HCT116 (cell line): Measurements from ENCODE around the gene RPUSD2. TPM values are rescaled to one million over a fixed set of nuclear protein-coding genes. Genes with fewer than 3 reads are reported as not detected.

Experiments used
- ATAC-seq: fragments of 200-7000 bp; cut with Tn5 transposase; 2 replicates; pipeline ENCODE4 v1.9.1; 2020; ENCODE audit warnings: mild to moderate bottlenecking, moderate library complexity
- BruUV-seq: library from RNA; stranded (reverse); fragments of 400-500 nt; replicated peaks from 2 replicates; lab custom pipeline; 2021; lab: Mats Ljungman, UMichigan
- CTCF ChIA-PET: fragments of 300-600 bp; sonication (Branson Sonifier 250); formaldehyde crosslinking; loops from one replicate; lab custom pipeline; 2021; ENCODE audit warnings: antibody characterized with exemption; lab: Charles Lee
- POLR2A ChIA-PET: fragments of 300-600, 350-600 bp; sonication (Branson Sonifier 250); formaldehyde crosslinking; loops from one replicate; lab custom pipeline; 2021; ENCODE audit warnings: antibody characterized with exemption; lab: Charles Lee
- RAD21 ChIA-PET, 2 experiments: fragments of 300-600 bp; sonication (Branson Sonifier 250); formaldehyde crosslinking; loops; one replicate each; lab custom pipeline; 2023; ENCODE audit warnings: low total read pairs in 2 of 2; ENCODE audit not compliant: uncharacterized antibody in 2 of 2, unreplicated experiment in 2 of 2, low non-redundant PET in 1 of 2; lab: Charles Lee
- DNase-seq: peaks from one replicate; pipeline ENCODE4 v3.0.0-alpha.2; 2010; ENCODE audit warnings: low read depth, low spot score
- H2AFZ ChIP-seq: fragments of 200-600 bp; shearing (Covaris generic), sonication (generic); 2 replicates; pipeline ENCODE4 v1.6.1; 2017; ENCODE audit warnings: low read depth, mixed run types, mixed read lengths, antibody characterized with exemption, low read length; ENCODE audit not compliant: poor library complexity, severe bottlenecking
- H3K27ac ChIP-seq: 2 replicates; pipeline ENCODE4 v1.5.1; 2012; ENCODE audit warnings: low read depth, low read length
- H3K27me3 ChIP-seq: fragments of 200-600 bp; sonication (generic); 2 replicates; pipeline ENCODE4 v1.6.1; 2016; ENCODE audit warnings: mixed run types, low read length, mixed read lengths; ENCODE audit not compliant: insufficient read depth
- H3K36me3 ChIP-seq, 2 experiments: fragments of 200-500 bp in 1 of 2; fragments of 200-600 bp in 1 of 2; sonication (Bioruptor generic) in 1 of 2; sonication (generic) in 1 of 2; 2 replicates each; pipeline versions ENCODE4 v1.5.1 to v1.6.1; 2014 to 2016; ENCODE audit warnings: low read length in 2 of 2, inconsistent platforms in 1 of 2, mixed read lengths in 1 of 2, mixed run types in 1 of 2; ENCODE audit not compliant: insufficient read depth in 2 of 2, control insufficient read depth in 1 of 2
- H3K4me1 ChIP-seq, 2 experiments: fragments of 200-600 bp in 1 of 2; sonication (generic) in 1 of 2; 2 replicates each; pipeline versions ENCODE4 v1.5.1 to v1.6.1; 2012 to 2017; ENCODE audit warnings: low read length in 2 of 2, inconsistent platforms in 1 of 2, mild to moderate bottlenecking in 1 of 2, mixed read lengths in 1 of 2, mixed run types in 1 of 2, moderate library complexity in 1 of 2; ENCODE audit not compliant: insufficient read depth in 2 of 2, control insufficient read depth in 1 of 2
- H3K4me2 ChIP-seq: fragments of 200-600 bp; sonication (generic); 2 replicates; pipeline ENCODE4 v1.6.1; 2017; ENCODE audit warnings: mixed run types, low read length, mixed read lengths
- H3K4me3 ChIP-seq, 2 experiments: fragments of 200-600 bp in 1 of 2; sonication (generic) in 1 of 2; replicated peaks in 1 of 2; 2 replicates each; pipeline ENCODE4 v1.5.1; 2011 to 2016; ENCODE audit warnings: low read length in 2 of 2, control low read depth in 1 of 2, low read depth in 1 of 2, mild to moderate bottlenecking in 1 of 2, mixed read lengths in 1 of 2, mixed run types in 1 of 2
- H3K79me2 ChIP-seq: fragments of 200-600 bp; sonication (generic); 2 replicates; pipeline ENCODE4 v1.6.1; 2017; ENCODE audit warnings: mild to moderate bottlenecking, mixed run types, low read length, moderate library complexity, mixed read lengths; ENCODE audit not compliant: insufficient read depth
- H3K9ac ChIP-seq: fragments of 200-600 bp; sonication (generic); 2 replicates; pipeline ENCODE4 v1.6.1; 2016; ENCODE audit warnings: low read length, mixed read lengths
- H3K9me2 ChIP-seq: fragments of 200-600 bp; sonication (generic), shearing (Covaris generic); 2 replicates; pipeline ENCODE4 v1.6.1; 2017; ENCODE audit warnings: mixed run types, mild to moderate bottlenecking, moderate library complexity; ENCODE audit not compliant: insufficient read depth
- H3K9me3 ChIP-seq, 2 experiments: fragments of 200-500 bp in 1 of 2; fragments of 200-600 bp in 1 of 2; sonication (Bioruptor generic) in 1 of 2; sonication (generic) in 1 of 2; 2 replicates each; pipeline ENCODE4 v1.6.1; 2014 to 2017; ENCODE audit warnings: low read length in 2 of 2, mixed read lengths in 2 of 2, inconsistent platforms in 1 of 2, low read depth in 1 of 2, mild to moderate bottlenecking in 1 of 2, mixed run types in 1 of 2, moderate library complexity in 1 of 2; ENCODE audit not compliant: control insufficient read depth in 1 of 2, insufficient read depth in 1 of 2
- H4K20me1 ChIP-seq: fragments of 200-600 bp; sonication (generic), shearing (Covaris generic); 2 replicates; pipeline ENCODE4 v1.6.1; 2017; ENCODE audit warnings: mixed run types, mild to moderate bottlenecking, moderate library complexity; ENCODE audit not compliant: insufficient read depth
- EGR1 ChIP-seq: IDR thresholded peaks from 2 replicates; pipeline ENCODE4 v1.6.1; 2012; ENCODE audit warnings: low read depth
- EZH2 ChIP-seq: fragments of 200-600 bp; sonication (generic); IDR thresholded peaks from 2 replicates; pipeline ENCODE4 v1.6.1; 2017; ENCODE audit warnings: antibody characterized with exemption, mixed run types
- EZH2phosphoT487 ChIP-seq: fragments of 200-600 bp; IDR thresholded peaks from 2 replicates; pipeline ENCODE4 v1.6.1; 2018; ENCODE audit warnings: antibody characterized with exemption, borderline replicate concordance
- FOSL1 ChIP-seq: IDR thresholded peaks from 2 replicates; pipeline ENCODE4 v1.6.1; 2012; ENCODE audit warnings: low read depth
- JUND ChIP-seq: IDR thresholded peaks from 2 replicates; pipeline ENCODE4 v1.6.1; 2012
- MAX ChIP-seq: IDR thresholded peaks from 2 replicates; pipeline ENCODE4 v1.6.1; 2012
- POLR2A ChIP-seq: IDR thresholded peaks from 2 replicates; pipeline ENCODE4 v1.7.0; 2011; ENCODE audit warnings: borderline replicate concordance; ENCODE audit not compliant: insufficient read depth, insufficient read length; ENCODE audit errors: extremely low read depth
- RAD21 ChIP-seq: IDR thresholded peaks from 2 replicates; pipeline ENCODE4 v1.6.1; 2012; ENCODE audit warnings: low read depth, mild to moderate bottlenecking
- SIN3A ChIP-seq: IDR thresholded peaks from 2 replicates; pipeline ENCODE4 v1.6.1; 2012; ENCODE audit warnings: low read depth
- SP1 ChIP-seq: IDR thresholded peaks from 2 replicates; pipeline ENCODE4 v1.6.1; 2012; ENCODE audit warnings: low read depth
- YY1 ChIP-seq: IDR thresholded peaks from 2 replicates; pipeline ENCODE4 v1.6.1; 2011; ENCODE audit warnings: low read length, low read depth, moderate library complexity, mild to moderate bottlenecking; ENCODE audit not compliant: insufficient replicate concordance; ENCODE audit errors: extremely low read depth
- ZFX ChIP-seq: fragments of 450-650 bp; IDR thresholded peaks from 2 replicates; pipeline ENCODE4 v1.6.1; 2017
- intact Hi-C: fragments of 100-400 bp; cut with micrococcal nuclease; formaldehyde crosslinking; loops from 2 replicates; pipeline ENCODE4 v1.10.0; 2022
- total RNA-seq: library from RNA; stranded (reverse); gene quantifications from one replicate; pipeline ENCODE4 v1.2.1, GENCODE V29; 2021; ENCODE audit not compliant: unreplicated experiment
- TF ChIP-seq, protein P1 (sequence below), 3 experiments: fragments of 200-600 bp in 1 of 3; sonication (generic) in 1 of 3; IDR thresholded peaks in 2 of 3; conservative IDR thresholded peaks in 1 of 3; 2 replicates each; pipeline ENCODE4 v1.5.1; 2012 to 2017; ENCODE audit warnings: low read depth in 2 of 3, low read length in 2 of 3, antibody characterized with exemption in 1 of 3, borderline replicate concordance in 1 of 3, control low read depth in 1 of 3, mild to moderate bottlenecking in 1 of 3, mixed read lengths in 1 of 3, mixed run types in 1 of 3, moderate library complexity in 1 of 3; ENCODE audit not compliant: insufficient read depth in 1 of 3
- TF ChIP-seq, protein P2 (sequence below): IDR thresholded peaks from 2 replicates; pipeline ENCODE4 v1.6.1; 2011; ENCODE audit warnings: mild to moderate bottlenecking, low read length, moderate library complexity; ENCODE audit not compliant: insufficient replicate concordance; ENCODE audit errors: extremely low read depth

RPUSD2 gene
- total RNA-seq, 1 experiment from 2014 or later: 22.5 TPM

GRCh38 chr15:40545457-40545856 lies 23.6 kb upstream of the RPUSD2 start:
- peak; percentile 63 for ATAC-seq
- CTCF ChIA-PET: interaction anchor here (1.1 kb wide), 1 partner anchor 22 kb away, joined by 3 read pairs; no protein-coding TSS in a partner anchor
- BruUV-seq: no TSS peak
- H3K79me2 ChIP-seq: no peaks in the 10 kb centered on the region
- RAD21 ChIA-PET: no interaction called here
- no peak for DNase-seq
- no peaks in the 10 kb centered on the region for H3K9me3 ChIP-seq
- H3K4me1 ChIP-seq: no peaks in the 10 kb centered on the region
- no peak overlapping the region for H3K9ac ChIP-seq
- H3K9me2 ChIP-seq: no peaks in the 10 kb centered on the region
- no peaks in the 10 kb centered on the region; a peak in 1 of 4 replicates for H3K36me3 ChIP-seq
- intact Hi-C loops: no loop called here
- POLR2A ChIA-PET: no interaction called here
- H3K27me3 ChIP-seq: no peaks in the 10 kb centered on the region
- no peak overlapping the region for H3K4me2 ChIP-seq
- H4K20me1 ChIP-seq: no peaks in the 10 kb centered on the region
- H2AFZ ChIP-seq: no peak overlapping the region
- no peak overlapping the region for H3K4me3 ChIP-seq
- no peak for TF ChIP-seq POLR2A
- TF ChIP-seq, protein P1, sequence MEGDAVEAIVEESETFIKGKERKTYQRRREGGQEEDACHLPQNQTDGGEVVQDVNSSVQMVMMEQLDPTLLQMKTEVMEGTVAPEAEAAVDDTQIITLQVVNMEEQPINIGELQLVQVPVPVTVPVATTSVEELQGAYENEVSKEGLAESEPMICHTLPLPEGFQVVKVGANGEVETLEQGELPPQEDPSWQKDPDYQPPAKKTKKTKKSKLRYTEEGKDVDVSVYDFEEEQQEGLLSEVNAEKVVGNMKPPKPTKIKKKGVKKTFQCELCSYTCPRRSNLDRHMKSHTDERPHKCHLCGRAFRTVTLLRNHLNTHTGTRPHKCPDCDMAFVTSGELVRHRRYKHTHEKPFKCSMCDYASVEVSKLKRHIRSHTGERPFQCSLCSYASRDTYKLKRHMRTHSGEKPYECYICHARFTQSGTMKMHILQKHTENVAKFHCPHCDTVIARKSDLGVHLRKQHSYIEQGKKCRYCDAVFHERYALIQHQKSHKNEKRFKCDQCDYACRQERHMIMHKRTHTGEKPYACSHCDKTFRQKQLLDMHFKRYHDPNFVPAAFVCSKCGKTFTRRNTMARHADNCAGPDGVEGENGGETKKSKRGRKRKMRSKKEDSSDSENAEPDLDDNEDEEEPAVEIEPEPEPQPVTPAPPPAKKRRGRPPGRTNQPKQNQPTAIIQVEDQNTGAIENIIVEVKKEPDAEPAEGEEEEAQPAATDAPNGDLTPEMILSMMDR (IDR thresholded peaks at IDR 0.05 in 2 of 3, conservative IDR thresholded peaks at IDR 0.05 in 1 of 3; ENCODE audit: borderline replicate concordance in 1 of 3, insufficient read depth in 1 of 3, low read depth in 2 of 3, low read length in 2 of 3): peak in 2 of 3 experiments; percentile 27 to 31; a peak in 2 of 6 replicates
- H3K27ac ChIP-seq: no peak overlapping the region

- no peak for ATAC-seq
- H3K4me2 ChIP-seq: no peak overlapping the region
- CTCF ChIA-PET: no interaction called here
- no peaks in the 10 kb centered on the region for H3K4me1 ChIP-seq
- H3K9ac ChIP-seq: no peak overlapping the region
- intact Hi-C loops: no loop called here
- H3K9me2 ChIP-seq: no peaks in the 10 kb centered on the region
- no peak for DNase-seq
- H3K27ac ChIP-seq: no peak overlapping the region
- no peak overlapping the region for H2AFZ ChIP-seq
- no peaks in the 10 kb centered on the region; a peak in 1 of 4 replicates for H3K36me3 ChIP-seq
- RAD21 ChIA-PET: no interaction called here
- H3K79me2 ChIP-seq: no peaks in the 10 kb centered on the region
- H3K4me3 ChIP-seq: no peak overlapping the region
- H3K27me3 ChIP-seq: no peaks in the 10 kb centered on the region
- POLR2A ChIA-PET: no interaction called here
- BruUV-seq: no TSS peak
- H4K20me1 ChIP-seq: no peaks in the 10 kb centered on the region
- no peaks in the 10 kb centered on the region for H3K9me3 ChIP-seq
- no peak for TF ChIP-seq MAX
- no peak for TF ChIP-seq JUND
- TF ChIP-seq SIN3A: no peak
- no peak for TF ChIP-seq EZH2
- no peak for TF ChIP-seq POLR2A
- TF ChIP-seq YY1: no peak
- TF ChIP-seq SP1: no peak
- TF ChIP-seq ZFX: no peak
- TF ChIP-seq RAD21: no peak
- TF ChIP-seq, protein P1 (IDR thresholded peaks at IDR 0.05 in 2 of 3, conservative IDR thresholded peaks at IDR 0.05 in 1 of 3; ENCODE audit: borderline replicate concordance in 1 of 3, insufficient read depth in 1 of 3, low read depth in 2 of 3, low read length in 2 of 3): no peak
- no peak for TF ChIP-seq FOSL1
- TF ChIP-seq, protein P2, sequence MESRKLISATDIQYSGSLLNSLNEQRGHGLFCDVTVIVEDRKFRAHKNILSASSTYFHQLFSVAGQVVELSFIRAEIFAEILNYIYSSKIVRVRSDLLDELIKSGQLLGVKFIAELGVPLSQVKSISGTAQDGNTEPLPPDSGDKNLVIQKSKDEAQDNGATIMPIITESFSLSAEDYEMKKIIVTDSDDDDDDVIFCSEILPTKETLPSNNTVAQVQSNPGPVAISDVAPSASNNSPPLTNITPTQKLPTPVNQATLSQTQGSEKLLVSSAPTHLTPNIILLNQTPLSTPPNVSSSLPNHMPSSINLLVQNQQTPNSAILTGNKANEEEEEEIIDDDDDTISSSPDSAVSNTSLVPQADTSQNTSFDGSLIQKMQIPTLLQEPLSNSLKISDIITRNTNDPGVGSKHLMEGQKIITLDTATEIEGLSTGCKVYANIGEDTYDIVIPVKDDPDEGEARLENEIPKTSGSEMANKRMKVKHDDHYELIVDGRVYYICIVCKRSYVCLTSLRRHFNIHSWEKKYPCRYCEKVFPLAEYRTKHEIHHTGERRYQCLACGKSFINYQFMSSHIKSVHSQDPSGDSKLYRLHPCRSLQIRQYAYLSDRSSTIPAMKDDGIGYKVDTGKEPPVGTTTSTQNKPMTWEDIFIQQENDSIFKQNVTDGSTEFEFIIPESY: no peak
- TF ChIP-seq EZH2phosphoT487: no peak
- no peak for TF ChIP-seq EGR1
These were observed 20.5 kb upstream of the RPUSD2 start for GRCh38 chr15:40548610-40549009.
